ENCODE results near the gene TSNAX. TPM values are rescaled to one million over a fixed set of nuclear protein-coding genes. Genes with fewer than 3 reads are reported as not detected.

TSNAX gene
- total and polyA plus RNA-seq, 9 of the 15 experiments (the other 6 are each of a cell fraction or from before 2014, with no cell fraction given) = 33.8 to 102 (median 61.2) TPM

GRCh38 chr1:231611111-231611510, 82.6 kb downstream of the TSNAX start:
- no peaks in the 10 kb centered on the region; a peak in 1 of 5 replicates for H3K4me1 ChIP-seq (replicated peaks in 1 of 2; ENCODE audit: control insufficient read depth in 2 of 2, insufficient read depth in 2 of 2, low read length in 2 of 2)
- no peak overlapping the region for H3K4me2 ChIP-seq (ENCODE audit: insufficient read depth, low read length)
- DNase-seq (ENCODE audit: extremely low read depth in 1 of 4, low spot score in 3 of 4) (no peak), ATAC-seq (no peak), FAIRE-seq (no peak)
- H3K9ac ChIP-seq (ENCODE audit: insufficient read depth in 1 of 2, low read depth in 2 of 2, low read length in 2 of 2) = no peak overlapping the region
- in situ Hi-C loops (cut with MboI) = no loop called here
- H2AFZ ChIP-seq (ENCODE audit: low read depth, low read length) = no peak overlapping the region
- no peak overlapping the region for H3K4me3 ChIP-seq
- ChIA-PET CTCF (ENCODE audit: low intra/inter-chr PET ratio) (no interaction called here), POLR2A (no interaction called here)
- H3K27ac ChIP-seq (ENCODE audit: extremely low read depth, low read depth, low read length) = no peak overlapping the region
- H3K27me3 ChIP-seq (ENCODE audit: control insufficient read depth in 2 of 2, insufficient read depth in 2 of 2, low read length in 2 of 2) = peaks cover 25 to 51% of the 10 kb centered on the region in 2 experiments
- H3K9me3 ChIP-seq (replicated peaks; ENCODE audit: control insufficient read depth, insufficient read depth, low read depth, low read length) = no peaks in the 10 kb centered on the region
- no peaks in the 10 kb centered on the region for H3K9me1 ChIP-seq (ENCODE audit: control insufficient read depth, insufficient read depth, low read length)
- no peaks in the 10 kb centered on the region for H4K20me1 ChIP-seq (replicated peaks; ENCODE audit: control insufficient read depth, insufficient read depth, low read length)
- intact Hi-C loops (cut with micrococcal nuclease) = no loop called here
- 0% methylated on average over 5 of the region's 5 CpGs for WGBS (ENCODE audit: insufficient coverage, low coverage, missing lambda C conversion rate)
- H3K36me3 ChIP-seq (ENCODE audit: control insufficient read depth, insufficient read depth, low read length) = no peaks in the 10 kb centered on the region
- TF ChIP-seq SMARCE1 (IDR thresholded peaks at IDR 0.05) (no peak), GMEB1 (CRISPR knock-in tag; IDR thresholded peaks at IDR 0.05) (no peak), CREB5 (CRISPR knock-in tag; IDR thresholded peaks at IDR 0.05) (no peak), FOXJ2 (tag; IDR thresholded peaks at IDR 0.05) (no peak), ZNF431 (CRISPR knock-in tag; IDR thresholded peaks at IDR 0.05) (no peak), ZNF586 (CRISPR knock-in tag; conservative IDR thresholded peaks at IDR 0.05) (no peak)
- H3K79me2 ChIP-seq (ENCODE audit: control insufficient read depth, insufficient read depth, low read length) = no peaks in the 10 kb centered on the region
- BruUV-seq (replicated peaks) = no TSS peak
